Germinal center (tissue), 1 donor: Measurements from ENCODE around the gene POLD4.

Source experiments
- DNase-seq: peaks from one replicate; pipeline ENCODE4 v3.0.0; 2012; ENCODE audit warnings: mixed read lengths, low spot score

POLD4 gene

GRCh38 chr11:67371189-67371910 is 18.0 kb upstream of the POLD4 start:
- DNase-seq: peak; percentile 69

- no peak for DNase-seq
Measured at GRCh38 chr11:67370351-67371076, 17.2 kb upstream of the POLD4 start.

- no peak for DNase-seq
Measured at GRCh38 chr11:67369801-67370284, 16.5 kb upstream of the POLD4 start.

GRCh38 chr11:67369275-67369674 is 15.9 kb upstream of the POLD4 start:
- no peak for DNase-seq

- DNase-seq: no peak
Measured at GRCh38 chr11:67368621-67369020, 15.3 kb upstream of the POLD4 start.

GRCh38 chr11:67367761-67368227 is 14.4 kb upstream of the POLD4 start:
- DNase-seq: no peak

- no peak for DNase-seq
Measured at GRCh38 chr11:67366961-67367760, 13.8 kb upstream of the POLD4 start.

- no peak for DNase-seq
Measured at GRCh38 chr11:67366546-67366945, 13.2 kb upstream of the POLD4 start.

- no peak for DNase-seq
Measured at GRCh38 chr11:67365736-67366444, 12.5 kb upstream of the POLD4 start.

- peak; percentile 68 for DNase-seq
Measured at GRCh38 chr11:67364783-67365722, 11.7 kb upstream of the POLD4 start.

- DNase-seq: no peak
Measured at GRCh38 chr11:67364169-67364568, 10.8 kb upstream of the POLD4 start.

- no peak for DNase-seq
Measured at GRCh38 chr11:67357831-67358670, 4.7 kb upstream of the POLD4 start.

GRCh38 chr11:67356864-67357561 is 3.7 kb upstream of the POLD4 start:
- peak; percentile 78 for DNase-seq

GRCh38 chr11:67356387-67356863 is 3.1 kb upstream of the POLD4 start:
- peak; percentile 11 for DNase-seq

- DNase-seq: no peak
Measured at GRCh38 chr11:67355794-67356386, 2.5 kb upstream of the POLD4 start.

GRCh38 chr11:67355023-67355793 is 1.9 kb upstream of the POLD4 start:
- DNase-seq: peak; percentile 7
